Erythroblast (primary cell): ENCODE data around the gene NTM.

ENCODE experiments used
- GATA1 ChIP-seq: IDR thresholded peaks from 2 replicates; pipeline ENCODE4 v1.6.1; 2011; ENCODE audit warnings: low read depth, mild to moderate bottlenecking, control low read depth, low read length, moderate library complexity
- POLR2A ChIP-seq: IDR thresholded peaks from 2 replicates; pipeline ENCODE4 v1.6.1; 2011; ENCODE audit warnings: mild to moderate bottlenecking, low read length

DNA sequence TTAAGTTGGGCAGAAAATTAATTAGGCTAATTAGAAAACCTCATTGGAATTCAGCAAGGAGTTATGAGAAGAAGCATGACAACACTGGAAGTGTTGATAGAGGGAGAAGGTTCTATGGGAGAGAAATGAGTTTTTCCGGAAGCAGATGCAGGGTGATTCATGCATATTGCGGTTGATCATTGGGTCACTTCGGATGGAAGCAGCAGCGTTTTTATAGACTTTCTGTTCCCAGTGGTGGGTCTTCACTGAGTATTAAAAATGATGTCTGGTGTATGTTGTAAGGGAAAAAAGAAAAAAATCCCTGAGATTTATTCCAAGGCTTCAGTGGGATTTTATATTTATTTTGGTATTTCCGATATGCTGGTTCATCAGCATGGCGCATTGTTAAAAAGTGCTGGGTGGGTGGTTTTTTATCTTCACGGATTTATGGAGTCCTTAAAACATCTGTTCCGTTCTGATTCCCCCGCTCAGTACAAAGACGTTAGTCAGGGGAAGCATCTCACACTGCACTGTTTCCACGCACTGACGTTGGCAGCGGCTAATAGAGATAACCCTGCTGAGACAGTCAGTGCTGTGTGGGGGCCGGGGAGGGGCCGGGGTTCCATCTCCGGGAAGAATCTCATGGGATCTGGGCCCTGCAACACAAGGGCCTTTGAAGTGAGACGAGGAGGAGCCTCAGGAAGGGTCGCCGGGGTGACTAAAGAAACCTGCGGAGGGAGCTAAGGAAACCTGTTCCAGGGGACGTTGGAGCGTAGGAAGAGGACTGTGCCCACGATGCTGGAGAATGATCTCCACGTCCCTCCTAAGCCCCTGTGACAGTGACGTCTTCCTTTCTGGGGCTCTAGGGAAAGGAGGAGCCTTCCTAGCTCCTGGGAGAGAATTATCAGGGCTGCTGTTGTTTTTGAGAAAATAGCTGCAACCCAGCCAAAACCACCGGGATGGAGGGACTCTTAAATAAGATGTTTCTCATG, 390.0 kb downstream of the NTM start:
- TF ChIP-seq POLR2A (no peak), GATA1 (no peak)
